HL-60/S4 treated with retinoic acid at 250 ng/mL for 4 days and 3 days (cell line): ENCODE data around the gene PCDHB9.
"Not testable (repeated sequence)": the region's sequence is repeated elsewhere in the genome, so short reads cannot be mapped to it uniquely, and the experiment has no call there.

Experiments
- in situ Hi-C: fragments of 300-500 bp; cut with MboI; formaldehyde crosslinking; loops from 2 replicates; pipeline ENCODE4 v1.7.0; 2022; ENCODE audit warnings: low sequenced_read_pairs

PCDHB9 gene

GRCh38 chr5:141184117-141184855 is 2.7 kb upstream of the PCDHB9 start:
- in situ Hi-C loops: loop anchor here (25.0 kb wide), 1 partner anchor 378 kb away; no protein-coding TSS in a partner anchor

GRCh38 chr5:141188682-141189081 is 1.7 kb downstream of the PCDHB9 start:
- in situ Hi-C loops: loop anchor here (25.0 kb wide), 1 partner anchor 374 kb away; no protein-coding TSS in a partner anchor

GRCh38 chr5:141189131-141189530 is 2.2 kb downstream of the PCDHB9 start:
- in situ Hi-C loops: loop anchor here (25.0 kb wide), 1 partner anchor 373 kb away; no protein-coding TSS in a partner anchor

GRCh38 chr5:141192110-141192725 is 5.3 kb downstream of the PCDHB9 start, which contains the start of gene PCDHB10:
PCDHB10 (plus strand) TSS chr5:141192353; CDS start chr5:141192553, 200 bp downstream.
- in situ Hi-C loops: loop anchor here (25.0 kb wide), 1 partner anchor 370 kb away; no protein-coding TSS in a partner anchor

GRCh38 chr5:141194332-141194731 is 7.4 kb downstream of the PCDHB9 start:
- in situ Hi-C loops: loop anchor here (25.0 kb wide), 1 partner anchor 368 kb away; no protein-coding TSS in a partner anchor

GRCh38 chr5:141196363-141196762 is 9.4 kb downstream of the PCDHB9 start:
- in situ Hi-C loops: loop anchor here (25.0 kb wide), 1 partner anchor 366 kb away; no protein-coding TSS in a partner anchor

- in situ Hi-C loops: loop anchor here (25.0 kb wide), 1 partner anchor 363 kb away; no protein-coding TSS in a partner anchor
These were observed 12.6 kb downstream of the PCDHB9 start, which contains the start of gene PCDHB11 for GRCh38 chr5:141199359-141200235. PCDHB11 (plus strand) TSS chr5:141199627; CDS start chr5:141199775, 148 bp downstream.

- in situ Hi-C loops: not testable (repeated sequence)
These were observed 14.2 kb downstream of the PCDHB9 start for GRCh38 chr5:141201126-141201525.

- in situ Hi-C loops: not testable (repeated sequence)
These were observed 14.7 kb downstream of the PCDHB9 start for GRCh38 chr5:141201646-141202045.

GRCh38 chr5:141208478-141208877 is 21.5 kb downstream of the PCDHB9 start, which contains the start of gene PCDHB12:
PCDHB12 (plus strand) TSS chr5:141208719; CDS start chr5:141208908, 189 bp downstream.
- in situ Hi-C loops: no loop called here

GRCh38 chr5:141210281-141210680 is 23.3 kb downstream of the PCDHB9 start:
- in situ Hi-C loops: not testable (repeated sequence)

GRCh38 chr5:141210849-141211248 is 23.9 kb downstream of the PCDHB9 start:
- in situ Hi-C loops: not testable (repeated sequence)

- in situ Hi-C loops: not testable (repeated sequence)
These were observed 26.8 kb downstream of the PCDHB9 start, which contains the start of gene PCDHB13 for GRCh38 chr5:141213656-141214339. PCDHB13 (plus strand) TSS chr5:141213919; CDS start chr5:141214124, 205 bp downstream.

GRCh38 chr5:141214583-141214982 is 27.6 kb downstream of the PCDHB9 start:
- in situ Hi-C loops: not testable (repeated sequence)

- in situ Hi-C loops: not testable (repeated sequence)
These were observed 28.5 kb downstream of the PCDHB9 start for GRCh38 chr5:141215504-141215903.

- in situ Hi-C loops: not testable (repeated sequence)
These were observed 29.1 kb downstream of the PCDHB9 start for GRCh38 chr5:141216035-141216434.

- in situ Hi-C loops: no loop called here
These were observed 36.3 kb downstream of the PCDHB9 start, which contains the start of gene PCDHB14 for GRCh38 chr5:141223112-141223783. PCDHB14 (plus strand) TSS chr5:141223343; CDS start chr5:141223506, 163 bp downstream.

GRCh38 chr5:141224844-141225243 is 37.9 kb downstream of the PCDHB9 start:
- in situ Hi-C loops: not testable (repeated sequence)

- in situ Hi-C loops: not testable (repeated sequence)
These were observed 38.5 kb downstream of the PCDHB9 start for GRCh38 chr5:141225421-141225820.
